HT-29 (cell line): ENCODE results near the gene RNF145. TPM values are rescaled to one million over a fixed set of nuclear protein-coding genes. Genes with fewer than 3 reads are reported as not detected.
A peak's percentile ranks its signal among the peaks of the same experiment; 100 is the strongest.

Experiments used
- DNase-seq: peaks from one replicate; pipeline ENCODE4 v3.0.0-alpha.2; 2015; ENCODE audit warnings: low spot score
- total RNA-seq: library from RNA; depleted of rRNA; stranded (reverse); fragments of >200 nt; shearing (Covaris generic); gene quantifications from 2 replicates; pipeline ENCODE4 v1.2.3, GENCODE V29; 2014

RNF145 gene
- total RNA-seq, 1 experiment from 2014 or later: 14.3 TPM

- no peak for DNase-seq
These were observed 9.3 kb upstream of the RNF145 start for GRCh38 chr5:159218595-159219023.

DNA sequence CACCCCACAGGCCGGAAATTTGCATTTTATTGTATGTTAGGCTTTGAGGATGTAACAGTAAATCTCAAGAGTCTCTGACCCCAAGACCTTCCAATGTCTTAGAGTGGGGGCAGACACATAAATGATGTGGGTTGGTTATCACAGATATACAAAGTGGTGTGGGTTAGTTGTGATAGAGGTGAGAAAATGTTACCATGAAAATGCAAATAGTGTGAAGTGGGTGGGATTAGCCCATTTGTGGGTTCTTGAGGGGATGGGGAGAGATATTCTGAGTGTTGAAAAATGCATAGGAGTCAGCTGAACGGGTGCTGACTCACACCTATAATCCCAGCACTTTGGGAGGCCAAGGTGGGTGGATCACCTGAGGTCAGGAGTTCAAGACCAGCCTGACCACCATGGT, 7.9 kb upstream of the RNF145 start:
- DNase-seq: no peak

DNA sequence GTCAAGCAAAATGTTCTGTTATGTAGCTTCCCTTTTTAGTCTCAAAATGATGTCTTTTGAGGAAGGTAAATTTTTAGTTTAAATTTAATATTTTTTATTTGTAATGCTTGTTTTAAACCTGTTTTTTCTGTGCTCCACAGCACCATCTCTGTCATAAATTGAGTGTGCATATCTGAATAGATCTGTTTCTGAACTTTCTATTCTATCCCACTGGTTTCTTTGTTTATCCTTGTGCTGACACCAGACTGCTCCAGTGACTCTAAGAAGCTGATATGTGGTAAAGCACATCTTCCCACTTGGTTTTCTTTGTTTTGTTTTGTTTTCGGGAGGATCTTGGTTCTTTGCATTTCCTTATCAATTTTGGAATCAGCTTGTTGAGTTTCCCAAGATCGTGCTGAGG, 7.1 kb upstream of the RNF145 start:
- DNase-seq: no peak

- no peak for DNase-seq
These were observed 6.5 kb upstream of the RNF145 start for GRCh38 chr5:159215886-159216285.

GRCh38 chr5:159214486-159215271, 5.3 kb upstream of the RNF145 start:
- no peak for DNase-seq

DNA sequence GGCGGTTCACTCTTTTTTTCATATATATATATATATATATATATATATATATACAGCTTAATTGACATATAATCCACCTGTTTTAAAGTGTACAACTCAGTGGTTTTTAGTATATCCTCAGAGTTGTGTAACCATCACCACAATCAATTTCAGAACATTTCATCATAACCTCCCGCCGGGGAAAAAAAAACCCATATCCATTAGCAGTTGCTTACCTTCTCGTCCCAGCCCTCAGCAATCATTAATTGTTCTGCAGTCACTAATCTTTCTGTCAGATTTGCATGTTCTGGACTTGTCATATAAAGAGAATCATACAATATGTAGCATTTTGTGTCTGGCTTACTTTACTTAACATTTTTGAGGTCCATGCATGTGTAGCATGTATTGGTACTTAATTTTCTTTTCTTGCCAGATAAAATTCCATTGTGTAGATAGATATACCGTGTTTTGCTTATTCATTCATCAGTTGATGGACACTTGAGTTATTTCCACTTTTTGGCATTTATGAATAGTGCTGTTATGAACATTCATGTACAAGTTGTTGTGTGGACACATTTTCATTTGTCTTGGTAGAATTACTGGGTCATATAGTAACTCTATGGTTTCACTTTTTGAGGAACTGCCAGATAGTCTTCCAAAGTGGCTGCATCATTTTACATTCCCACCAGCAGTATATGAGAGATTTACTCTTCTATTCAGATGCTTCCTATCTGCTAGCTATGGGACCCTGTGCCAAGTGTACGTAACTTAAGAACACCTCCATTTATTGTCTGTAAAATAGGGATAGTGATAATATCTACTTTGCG, 3.5 kb upstream of the RNF145 start:
- no peak for DNase-seq

- DNase-seq: peak; percentile 49
These were observed 2.4 kb upstream of the RNF145 start for GRCh38 chr5:159211729-159212174.

DNA sequence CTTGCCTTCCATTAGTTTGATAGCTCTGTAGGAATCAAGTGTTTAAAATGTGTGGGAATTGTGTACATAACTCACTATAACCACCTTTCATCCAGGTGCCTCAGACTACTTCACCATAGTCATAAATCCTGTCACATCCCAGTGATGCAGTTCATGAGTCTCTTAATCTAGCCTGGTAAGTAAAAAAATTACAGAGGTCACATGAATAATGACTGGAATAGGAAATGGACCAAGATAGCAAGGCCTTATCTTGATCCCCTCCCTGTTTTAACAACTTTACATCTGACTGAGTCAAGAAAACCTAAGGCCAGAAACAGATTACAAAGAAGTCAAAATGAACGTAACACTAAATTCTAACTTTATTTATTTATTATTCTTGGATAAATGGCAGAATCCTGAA, 1.5 kb upstream of the RNF145 start:
- DNase-seq: no peak

DNA sequence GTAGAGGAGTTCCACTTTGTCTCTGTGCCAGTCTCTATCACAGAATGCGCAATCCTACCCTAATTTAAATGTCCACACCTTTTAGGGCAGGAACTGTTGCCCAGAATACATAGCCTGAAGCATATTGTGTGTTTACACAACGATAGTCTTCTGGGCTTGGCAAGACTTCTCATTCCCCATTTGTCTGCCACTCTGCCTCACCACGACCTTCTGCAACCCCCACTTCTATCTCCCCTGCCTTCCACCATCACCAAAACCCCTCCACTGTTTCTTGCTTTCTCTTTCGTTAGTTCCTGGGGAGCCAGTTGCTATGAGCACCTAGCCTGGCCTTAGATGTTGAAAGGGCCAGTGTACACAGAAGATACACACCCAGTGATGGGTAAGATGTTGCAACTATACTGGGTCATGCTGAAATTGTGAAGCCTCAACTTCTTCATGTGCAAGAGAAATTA, 883 bp upstream of the RNF145 start:
- peak; percentile 37 for DNase-seq

GRCh38 chr5:159208514-159209437, 577 bp downstream of the RNF145 start:
- DNase-seq: peak; percentile 33

GRCh38 chr5:159207686-159208513, 1.5 kb downstream of the RNF145 start:
- peak; percentile 69 for DNase-seq

- no peak for DNase-seq
These were observed 2.1 kb downstream of the RNF145 start for GRCh38 chr5:159207222-159207685.

- DNase-seq: no peak
These were observed 2.5 kb downstream of the RNF145 start for GRCh38 chr5:159206818-159207217.

GRCh38 chr5:159206368-159206767, 3.0 kb downstream of the RNF145 start:
- DNase-seq: no peak

- DNase-seq: no peak
These were observed 6.0 kb downstream of the RNF145 start for GRCh38 chr5:159203351-159203750.

DNA sequence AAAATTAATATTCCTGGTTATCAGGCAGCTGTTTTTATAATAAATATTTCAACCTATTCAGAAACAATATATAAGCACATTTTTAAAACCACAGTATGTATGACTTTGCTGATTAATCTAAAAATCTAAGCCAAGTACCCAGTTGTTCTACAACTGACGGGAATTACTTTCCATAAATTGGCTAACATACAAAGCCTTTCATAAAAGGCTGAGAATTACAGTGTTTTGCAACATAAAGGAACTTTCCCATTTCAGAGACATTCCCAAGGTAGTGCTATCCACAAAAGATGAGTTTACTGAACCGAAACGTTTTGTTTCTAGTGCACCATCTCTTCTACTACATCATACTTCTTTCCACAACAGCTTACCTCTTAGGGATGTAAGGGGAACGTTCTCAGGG, 7.2 kb downstream of the RNF145 start:
- DNase-seq: no peak

- no peak for DNase-seq
These were observed 9.6 kb downstream of the RNF145 start for GRCh38 chr5:159199780-159200179.

GRCh38 chr5:159199225-159199624, 10.1 kb downstream of the RNF145 start:
- no peak for DNase-seq

GRCh38 chr5:159198063-159199036, 11.0 kb downstream of the RNF145 start:
- DNase-seq: no peak
